GM23248 (cell line): ENCODE results near the gene CORIN. TPM values are rescaled to one million over a fixed set of nuclear protein-coding genes. Genes with fewer than 3 reads are reported as not detected.

Source experiments
- DNase-seq: peaks from one replicate; pipeline ENCODE4 v3.0.0-alpha.2; 2015
- H2AFZ ChIP-seq: fragments of 200-600 bp; sonication (generic); 2 replicates; pipeline ENCODE4 v1.6.1; 2016; ENCODE audit warnings: antibody characterized with exemption
- H3F3A ChIP-seq: fragments of 200-600 bp; sonication (generic); 2 replicates; pipeline ENCODE4 v1.6.1; 2016; ENCODE audit warnings: mild to moderate bottlenecking, antibody characterized with exemption, mixed run types; ENCODE audit not compliant: insufficient read depth
- H3K27ac ChIP-seq: fragments of 200-600 bp; sonication (generic); 2 replicates; pipeline ENCODE4 v1.5.1; 2016; ENCODE audit warnings: mild to moderate bottlenecking
- H3K27me3 ChIP-seq: fragments of 200-600 bp; sonication (generic); replicated peaks from 2 replicates; pipeline ENCODE4 v1.6.1; 2016; ENCODE audit warnings: mild to moderate bottlenecking; ENCODE audit not compliant: insufficient read depth
- H3K36me3 ChIP-seq: fragments of 200-600 bp; sonication (generic); 2 replicates; pipeline ENCODE4 v1.6.1; 2016; ENCODE audit warnings: low read depth, mild to moderate bottlenecking
- H3K4me1 ChIP-seq: fragments of 200-600 bp; sonication (generic); 2 replicates; pipeline ENCODE4 v1.6.1; 2016; ENCODE audit warnings: mild to moderate bottlenecking; ENCODE audit not compliant: insufficient read depth
- H3K4me2 ChIP-seq: fragments of 200-600 bp; sonication (generic); one replicate; pipeline ENCODE4 v1.6.1; 2016; ENCODE audit warnings: mild to moderate bottlenecking; ENCODE audit not compliant: unreplicated experiment
- H3K4me3 ChIP-seq: fragments of 200-600 bp; sonication (generic); 2 replicates; pipeline ENCODE4 v1.5.1; 2016; ENCODE audit warnings: mild to moderate bottlenecking
- H3K79me2 ChIP-seq: fragments of 200-600 bp; sonication (generic); 2 replicates; pipeline ENCODE4 v1.6.1; 2016; ENCODE audit warnings: mild to moderate bottlenecking; ENCODE audit not compliant: insufficient read depth
- H3K9ac ChIP-seq: fragments of 200-600 bp; sonication (generic); 2 replicates; pipeline ENCODE4 v1.6.1; 2016; ENCODE audit warnings: mild to moderate bottlenecking
- H3K9me2 ChIP-seq: fragments of 200-600 bp; sonication (generic); 2 replicates; pipeline ENCODE4 v1.6.1; 2016; ENCODE audit warnings: mixed run types, mild to moderate bottlenecking, moderate library complexity; ENCODE audit not compliant: insufficient read depth
- H3K9me3 ChIP-seq: fragments of 200-600 bp; sonication (generic); one replicate; pipeline ENCODE4 v1.6.1; 2017; ENCODE audit warnings: low read depth
- H4K20me1 ChIP-seq: fragments of 200-600 bp; sonication (generic); 2 replicates; pipeline ENCODE4 v1.6.0; 2016; ENCODE audit not compliant: insufficient read depth
- EZH2 ChIP-seq: fragments of 200-600 bp; sonication (generic); IDR thresholded peaks from 2 replicates; pipeline ENCODE4 v1.6.1; 2018; ENCODE audit warnings: antibody characterized with exemption, mild to moderate bottlenecking; ENCODE audit not compliant: insufficient read depth, poor library complexity, severe bottlenecking
- EZH2phosphoT487 ChIP-seq: fragments of 200-600 bp; sonication (generic); IDR thresholded peaks from 2 replicates; pipeline ENCODE4 v1.6.1; 2018; ENCODE audit warnings: antibody characterized with exemption, moderate library complexity, mild to moderate bottlenecking, low read depth; ENCODE audit not compliant: insufficient read depth
- WGBS, 2 experiments: methylation state at CpG; one replicate each; pipeline ENCODE4 v1.1.6; 2015 to 2017; ENCODE audit warnings: low lambda C conversion rate in 2 of 2, low coverage in 1 of 2; ENCODE audit errors: missing lambda C conversion rate in 2 of 2; 5-methylcytosine and 5-hydroxymethylcytosine counted together
- in situ Hi-C: fragments of 300-500 bp; cut with MboI; formaldehyde crosslinking; loops from 2 replicates; pipeline ENCODE4 v1.15.0; 2020
- polyA plus RNA-seq: library from polyadenylated mRNA; unstranded; fragments of >200 nt; fragmentation: Nextera tagmentation; extraction: Ambion mirVana; gene quantifications from 2 replicates; pipeline ENCODE4 v1.2.1, GENCODE V29; 2016
- total RNA-seq: library from RNA; depleted of rRNA; stranded (reverse); fragments of >200 nt; shearing (Covaris generic); gene quantifications from 2 replicates; pipeline ENCODE4 v1.2.3, GENCODE V29; 2014

Gene CORIN
- total and polyA plus RNA-seq, 2 experiments from 2014 or later = 0.70 to 0.86 TPM

- TF ChIP-seq EZH2phosphoT487 (no peak), EZH2 (no peak)
- Histone ChIP-seq H3K9me3 (no peaks in the 10 kb centered on the region), H4K20me1 (no peaks in the 10 kb centered on the region), H3K36me3 (no peaks in the 10 kb centered on the region), H3K4me3 (no peak overlapping the region), H3K27ac (no peak overlapping the region), H3K79me2 (no peaks in the 10 kb centered on the region), H3K4me1 (no peaks in the 10 kb centered on the region), H3F3A (no peaks in the 10 kb centered on the region), H3K4me2 (no peak overlapping the region), H3K9me2 (no peaks in the 10 kb centered on the region), H3K9ac (no peak overlapping the region), H3K27me3 (peaks cover 11% of the 10 kb centered on the region), H2AFZ (no peak overlapping the region)
- 31 to 33% methylated on average over 11 of the region's 11 CpGs for WGBS, 2 experiments
- in situ Hi-C loops = loop anchor here (10.0 kb wide), 1 partner anchor 266 kb away; no protein-coding TSS in a partner anchor
- peak; percentile 66 for DNase-seq
Measured at GRCh38 chr4:47668810-47669408, 169.0 kb downstream of the CORIN start.

DNA sequence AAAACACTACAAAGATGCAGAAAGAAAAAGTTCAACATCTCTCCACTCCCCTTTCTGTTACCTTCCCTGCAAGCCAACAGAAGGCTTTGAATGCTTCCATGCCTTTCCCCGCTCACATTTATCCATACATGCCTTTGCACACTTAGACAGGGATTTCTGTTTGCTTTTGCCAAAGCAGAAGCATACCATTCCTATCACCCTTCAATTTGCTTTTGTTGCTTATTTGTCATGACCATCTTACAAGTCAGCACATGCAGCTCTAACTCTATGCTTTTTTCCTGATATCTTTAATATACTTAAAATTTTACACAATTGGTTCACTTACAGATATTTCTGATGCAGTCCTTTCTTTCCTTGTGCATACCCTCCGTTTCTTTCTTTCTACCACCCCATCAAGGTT is 169.6 kb downstream of the CORIN start:
- Histone ChIP-seq H3K4me3 (no peak overlapping the region), H3K27me3 (peaks cover 11% of the 10 kb centered on the region), H2AFZ (no peak overlapping the region), H3K9ac (no peak overlapping the region), H3K36me3 (no peaks in the 10 kb centered on the region), H3K4me2 (no peak overlapping the region), H3K79me2 (no peaks in the 10 kb centered on the region), H3K9me2 (no peaks in the 10 kb centered on the region), H3K27ac (no peak overlapping the region), H4K20me1 (no peaks in the 10 kb centered on the region), H3K9me3 (no peaks in the 10 kb centered on the region), H3K4me1 (no peaks in the 10 kb centered on the region), H3F3A (no peaks in the 10 kb centered on the region)
- no peak for DNase-seq
- in situ Hi-C loops = loop anchor here (10.0 kb wide), 1 partner anchor 267 kb away; no protein-coding TSS in a partner anchor
- TF ChIP-seq EZH2 (no peak), EZH2phosphoT487 (no peak)
- WGBS, 2 experiments = 60 to 71% methylated on average over 2 of the region's 2 CpGs

- Histone ChIP-seq H3K9me2 (no peaks in the 10 kb centered on the region), H3K27ac (no peak overlapping the region), H2AFZ (no peak overlapping the region), H3K36me3 (no peaks in the 10 kb centered on the region), H3F3A (no peaks in the 10 kb centered on the region), H3K79me2 (no peaks in the 10 kb centered on the region), H3K9me3 (no peaks in the 10 kb centered on the region), H3K27me3 (peaks cover 11% of the 10 kb centered on the region), H3K4me1 (no peaks in the 10 kb centered on the region), H3K4me3 (no peak overlapping the region), H3K9ac (no peak overlapping the region), H3K4me2 (no peak overlapping the region), H4K20me1 (no peaks in the 10 kb centered on the region)
- in situ Hi-C loops = loop anchor here (10.0 kb wide), 1 partner anchor 267 kb away; no protein-coding TSS in a partner anchor
- 64 to 68% methylated on average over 3 of the region's 3 CpGs for WGBS, 2 experiments
- peak; percentile 8 for DNase-seq
- TF ChIP-seq EZH2 = no peak
- no peak for TF ChIP-seq EZH2phosphoT487
Measured at GRCh38 chr4:47667552-47667951, 170.3 kb downstream of the CORIN start.

DNA sequence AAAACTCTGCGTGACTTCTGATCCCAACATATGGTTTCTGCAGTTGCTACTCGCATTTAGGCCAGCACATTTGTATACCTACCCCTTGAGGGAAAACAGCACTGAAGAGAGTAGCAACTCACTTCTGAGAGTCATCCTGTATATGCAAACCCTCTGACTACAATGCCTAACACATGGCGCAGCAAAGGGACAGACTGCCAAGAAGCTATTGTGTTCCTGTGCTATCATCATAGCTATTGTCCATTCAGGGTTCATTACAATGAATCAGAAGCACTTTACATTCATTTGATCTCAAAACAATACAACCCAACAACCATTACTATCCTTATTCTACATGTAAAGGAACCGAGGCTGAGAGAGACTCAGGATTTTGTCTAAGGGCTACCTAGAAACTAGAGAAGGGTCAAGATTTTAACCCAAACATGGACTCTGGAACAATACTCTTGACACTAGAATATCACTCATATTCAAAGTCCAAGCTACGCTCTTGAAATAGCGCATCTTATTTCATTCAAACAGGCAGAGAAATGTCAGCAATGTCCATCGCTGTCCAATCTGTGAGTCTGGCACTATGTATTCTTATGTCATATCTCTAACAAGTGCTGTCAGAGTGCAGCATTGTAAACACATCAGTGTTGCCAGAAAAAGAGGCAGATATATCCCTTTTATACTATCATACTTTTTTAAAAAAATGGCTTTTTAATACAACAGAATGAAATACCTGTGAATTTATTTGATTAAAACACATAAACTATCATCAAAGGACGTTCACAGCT is 173.6 kb downstream of the CORIN start:
- Histone ChIP-seq H3K9ac (no peak overlapping the region), H3K27ac (no peak overlapping the region), H3K36me3 (no peaks in the 10 kb centered on the region), H4K20me1 (no peaks in the 10 kb centered on the region), H3K4me2 (no peak overlapping the region), H3K9me3 (no peaks in the 10 kb centered on the region), H3K9me2 (no peaks in the 10 kb centered on the region), H3K27me3 (no peaks in the 10 kb centered on the region), H3K4me3 (no peak overlapping the region), H3K4me1 (no peaks in the 10 kb centered on the region), H2AFZ (no peak overlapping the region), H3F3A (no peaks in the 10 kb centered on the region), H3K79me2 (no peaks in the 10 kb centered on the region)
- WGBS, 2 experiments = 81 to 84% methylated on average over 8 of the region's 8 CpGs
- in situ Hi-C loops = loop anchor here (10.0 kb wide), 1 partner anchor 271 kb away; no protein-coding TSS in a partner anchor
- no peak for TF ChIP-seq EZH2
- no peak for TF ChIP-seq EZH2phosphoT487
- no peak for DNase-seq
